AG08395 (cell line): Measurements from ENCODE around the gene ZFHX3.

Source experiments
- DNase-seq: peaks from one replicate; pipeline ENCODE4 v3.0.0; 2012; ENCODE audit warnings: mixed read lengths, low spot score

The ZFHX3 gene

DNA sequence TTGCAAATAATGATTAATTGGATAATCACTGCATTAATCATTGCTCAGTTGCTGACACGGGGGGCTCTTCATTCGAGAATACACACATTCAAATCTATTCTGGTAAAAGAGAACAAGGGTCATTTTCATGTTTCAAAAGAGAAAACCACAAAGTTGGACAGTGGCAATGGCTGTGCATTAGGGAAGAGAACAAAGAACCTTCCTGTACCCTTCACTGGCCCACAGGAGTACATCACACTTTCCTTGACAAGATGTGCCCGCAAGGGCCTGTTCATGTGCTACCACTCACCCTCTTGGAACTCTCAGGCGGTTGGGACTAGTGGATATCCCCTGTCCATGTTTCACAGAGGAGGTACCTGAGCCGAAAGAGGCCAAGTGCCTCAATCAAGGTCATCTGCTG, 223.2 kb downstream of the ZFHX3 start:
- DNase-seq, result no peak

GRCh38 chr16:72824027-72824426, 223.9 kb downstream of the ZFHX3 start:
- no peak for DNase-seq

DNA sequence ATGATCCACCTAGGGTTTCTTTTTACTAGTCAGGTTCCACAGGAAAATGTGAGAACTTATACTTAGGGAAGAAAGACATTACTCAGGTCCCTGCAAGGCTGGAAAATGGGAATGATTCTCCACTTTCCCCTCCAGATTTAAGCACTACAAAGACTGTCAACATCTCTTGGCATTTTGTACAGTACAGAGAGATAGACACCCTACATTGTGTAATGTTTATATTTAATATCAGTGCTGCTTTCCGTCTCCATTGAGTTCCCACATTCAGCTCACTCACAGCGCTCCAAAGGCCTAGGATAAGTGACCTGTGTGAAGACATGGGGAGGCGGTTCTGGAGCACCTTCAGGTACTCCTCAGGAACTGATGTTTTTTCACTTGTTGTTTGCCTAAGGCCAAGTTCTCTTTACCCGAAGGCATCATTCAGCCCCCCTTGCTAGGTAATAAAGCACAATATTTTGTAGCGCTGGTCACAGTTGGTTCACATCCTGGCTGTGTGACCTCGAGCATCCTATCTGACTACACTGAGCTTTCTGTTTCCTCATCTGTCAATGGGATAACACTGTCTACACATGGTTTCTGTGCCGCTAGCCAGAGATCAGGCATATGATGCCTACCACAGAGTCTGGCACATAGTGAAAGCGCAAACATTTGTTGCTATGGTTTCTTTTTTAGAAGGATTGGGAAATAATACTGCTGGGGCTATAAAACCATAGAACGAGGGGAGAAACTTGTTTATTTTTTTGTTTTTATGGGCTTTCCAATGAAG, 226.6 kb downstream of the ZFHX3 start:
- no peak for DNase-seq

GRCh38 chr16:72819345-72819744, 228.6 kb downstream of the ZFHX3 start:
- peak; percentile 56 for DNase-seq

DNA sequence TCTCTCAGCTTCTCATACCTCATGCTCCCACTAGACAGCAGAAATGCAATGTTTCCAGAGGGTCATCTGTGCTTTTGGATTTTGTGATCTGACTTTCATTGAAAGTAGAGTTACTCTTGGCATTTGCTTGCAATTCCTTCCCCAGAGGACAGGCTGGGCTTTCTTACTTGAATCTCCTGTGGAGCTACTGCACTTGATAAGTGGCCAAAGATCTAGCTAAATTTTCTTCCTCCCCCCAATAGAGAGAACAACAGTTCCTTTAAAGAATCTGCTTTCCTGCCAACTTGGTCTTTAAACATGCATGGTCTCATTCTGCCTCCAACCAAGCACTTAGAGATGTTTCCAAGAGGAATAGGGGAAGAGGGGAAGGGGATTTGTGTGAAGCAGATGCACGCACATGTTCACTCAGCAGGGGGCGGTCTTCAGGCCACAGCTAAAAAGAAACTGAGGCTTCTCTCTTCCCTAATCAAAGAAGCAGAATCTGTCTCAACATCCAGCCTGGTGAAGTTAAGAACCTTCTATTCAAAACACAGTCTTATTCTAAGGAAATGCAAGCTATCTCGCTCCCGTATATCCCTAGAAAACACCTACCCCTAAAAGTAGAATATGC, 229.6 kb downstream of the ZFHX3 start:
- DNase-seq, result no peak

DNA sequence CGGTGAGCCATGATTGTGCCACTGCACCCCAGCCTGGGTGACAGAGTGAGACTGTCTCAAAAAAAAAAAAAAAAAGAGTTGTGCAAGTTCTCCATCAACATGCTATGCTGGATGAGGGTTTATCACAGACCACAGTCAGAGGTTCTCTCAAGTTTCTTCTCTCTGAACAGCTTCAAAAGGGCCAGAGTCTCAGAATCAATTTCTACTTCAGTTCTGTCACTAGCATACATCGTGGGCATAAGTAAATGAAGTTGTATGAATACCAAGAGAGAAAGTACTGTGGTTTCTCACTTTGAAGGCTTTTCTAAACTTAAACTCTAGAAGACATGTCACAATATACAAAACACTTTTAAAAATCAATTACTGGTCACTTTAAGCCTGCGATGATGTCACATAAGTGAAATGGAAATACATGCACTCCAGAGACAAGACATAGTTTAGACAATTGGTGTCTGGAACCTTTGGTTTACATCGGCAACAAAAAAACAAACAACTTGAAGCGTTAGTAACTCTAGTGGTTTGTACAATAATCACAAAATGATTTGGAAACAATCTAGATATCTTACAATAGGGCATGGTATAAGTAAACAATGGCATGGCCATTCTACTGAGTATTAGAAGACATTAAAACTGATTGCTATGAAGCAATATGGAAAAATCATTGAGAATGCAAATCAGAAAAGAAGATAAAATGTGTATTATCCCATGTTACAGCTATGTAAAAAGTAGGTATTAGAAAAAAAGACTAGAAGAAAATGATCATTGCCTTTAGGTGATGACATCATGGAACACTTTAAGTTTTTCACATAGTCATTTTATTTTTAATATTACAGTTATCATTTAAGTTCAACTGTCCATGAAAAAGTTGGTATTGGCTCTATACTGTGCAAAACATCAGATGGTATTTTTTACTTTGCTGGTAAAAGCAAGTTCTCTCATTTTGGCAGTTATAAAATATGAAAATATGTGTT, 232.3 kb downstream of the ZFHX3 start:
- no peak for DNase-seq

DNA sequence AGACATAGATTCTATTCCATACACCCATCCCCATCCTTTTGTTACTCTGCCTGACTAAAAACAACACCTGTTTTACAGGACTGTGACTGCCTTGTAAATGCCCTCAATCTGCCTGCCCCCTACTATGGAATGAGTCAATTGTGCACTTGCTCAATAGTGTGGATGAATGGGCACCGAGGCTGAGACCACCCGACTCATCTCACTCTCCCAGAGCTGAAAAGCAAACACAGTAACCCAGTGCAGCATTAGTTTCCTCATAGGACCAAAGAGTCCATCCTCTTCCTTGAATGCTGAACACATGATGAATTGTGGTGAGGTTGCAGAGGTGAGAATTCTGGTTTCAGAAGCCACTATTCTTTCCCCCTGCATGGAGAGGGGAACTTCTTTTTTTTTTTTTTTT, 233.7 kb downstream of the ZFHX3 start:
- no peak for DNase-seq

GRCh38 chr16:72812672-72813071, 235.3 kb downstream of the ZFHX3 start:
- no peak for DNase-seq

- no peak for DNase-seq
Measured at GRCh38 chr16:72811876-72812275, 236.1 kb downstream of the ZFHX3 start.

GRCh38 chr16:72811188-72811720, 236.7 kb downstream of the ZFHX3 start:
- no peak for DNase-seq

GRCh38 chr16:72810480-72810879, 237.4 kb downstream of the ZFHX3 start:
- DNase-seq, result no peak

DNA sequence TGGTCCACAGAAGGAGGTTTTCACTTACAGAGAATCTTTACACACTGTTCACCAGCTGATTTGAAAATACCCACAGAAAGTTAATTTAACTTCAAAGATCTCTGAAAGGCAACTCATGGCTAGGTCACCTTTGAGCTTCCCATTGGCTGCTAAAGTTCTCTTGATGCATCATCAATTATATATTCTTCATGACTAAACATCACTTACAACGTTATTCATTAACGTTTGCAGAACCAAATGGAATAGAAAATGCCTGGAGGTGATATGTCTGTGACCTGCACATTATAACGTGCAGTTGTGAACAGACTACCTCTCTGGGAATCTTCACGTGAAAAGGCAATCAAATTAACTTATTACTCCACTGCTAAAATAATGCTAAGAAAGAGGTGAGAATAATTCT, 238.5 kb downstream of the ZFHX3 start:
- DNase-seq, result no peak

DNA sequence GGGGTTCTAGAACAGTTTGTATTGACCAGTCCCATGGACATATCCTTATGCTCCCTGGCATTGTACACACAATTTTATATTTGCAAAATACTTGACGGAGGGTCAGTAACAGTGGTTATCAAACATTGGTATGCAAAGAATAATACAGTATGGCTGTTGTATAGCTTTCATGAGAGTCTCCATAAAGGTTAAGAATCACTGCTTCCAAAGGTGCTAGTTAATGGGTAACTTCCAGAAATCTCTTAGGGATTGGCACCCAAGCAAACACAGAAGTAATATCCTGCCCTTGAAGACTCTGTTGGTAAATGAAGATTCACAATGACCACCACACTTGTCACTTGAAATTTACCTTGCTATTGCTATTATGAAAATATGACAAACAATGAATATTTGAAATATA, 239.2 kb downstream of the ZFHX3 start:
- no peak for DNase-seq

GRCh38 chr16:72807245-72807644, 240.7 kb downstream of the ZFHX3 start:
- DNase-seq, result no peak

GRCh38 chr16:72805486-72805885, 242.4 kb downstream of the ZFHX3 start:
- DNase-seq, result no peak

- no peak for DNase-seq
Measured at GRCh38 chr16:72800524-72801161, 247.3 kb downstream of the ZFHX3 start.

- no peak for DNase-seq
Measured at GRCh38 chr16:72798264-72798663, 249.7 kb downstream of the ZFHX3 start.

DNA sequence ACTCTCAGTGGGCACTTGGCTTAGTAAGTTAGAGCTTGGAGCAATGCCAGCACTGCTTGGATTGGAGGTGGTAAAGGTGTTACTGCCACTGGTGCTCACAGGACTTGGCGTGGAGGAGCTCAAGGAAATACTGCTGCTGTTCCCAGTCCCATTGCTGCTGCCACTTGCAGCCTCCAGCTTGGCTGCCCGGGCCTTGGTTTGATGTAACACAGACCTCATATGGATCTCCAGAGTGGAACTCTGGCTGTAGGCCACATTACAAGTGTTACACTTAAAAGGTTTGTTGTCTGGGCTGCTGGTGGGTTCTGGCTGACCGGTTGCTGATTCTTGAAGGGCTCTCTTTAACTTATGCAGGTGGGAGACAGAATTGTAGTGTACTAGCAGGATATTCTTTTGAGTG, 250.3 kb downstream of the ZFHX3 start:
- no peak for DNase-seq

DNA sequence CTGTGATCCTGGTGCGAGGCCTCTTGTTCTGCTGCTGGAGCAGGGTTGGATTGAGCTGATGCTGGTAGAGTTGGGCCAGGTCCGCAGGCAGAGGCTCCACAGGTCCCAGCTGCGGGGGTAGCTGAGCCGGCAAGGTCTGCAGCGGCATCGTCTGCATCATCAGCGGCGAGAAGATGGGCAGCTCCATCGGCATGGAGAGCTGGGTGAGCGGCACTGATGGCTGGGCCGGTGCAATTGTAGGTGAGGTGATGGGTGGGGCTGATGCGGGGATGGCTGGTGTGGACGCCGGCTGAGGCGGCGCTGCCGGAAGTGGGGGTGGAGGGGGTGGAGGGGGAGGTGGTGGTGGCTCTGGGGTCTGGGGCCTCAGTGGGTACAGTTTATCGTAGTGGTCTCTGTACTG, 251.7 kb downstream of the ZFHX3 start:
- no peak for DNase-seq

GRCh38 chr16:72794986-72795385, 252.9 kb downstream of the ZFHX3 start:
- no peak for DNase-seq

DNA sequence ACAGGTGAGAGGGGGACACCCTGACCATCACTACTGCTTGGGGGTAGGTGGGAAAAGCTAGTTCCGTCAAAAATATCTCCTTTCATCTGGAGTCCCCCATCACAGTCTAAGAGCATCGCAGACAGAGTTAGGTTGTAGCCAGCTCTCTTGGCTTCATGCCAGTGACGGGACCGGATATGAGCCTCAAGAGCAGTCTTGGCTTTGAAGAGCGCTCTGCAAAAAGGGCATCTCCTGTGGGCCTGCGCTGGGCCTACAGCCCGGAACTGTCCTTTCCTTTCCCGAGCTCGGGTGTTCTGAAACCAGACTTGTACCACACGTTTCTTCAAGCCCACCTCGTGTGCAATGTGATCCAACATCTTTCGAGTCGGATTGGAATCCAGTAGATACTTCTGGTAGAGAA, 253.6 kb downstream of the ZFHX3 start:
- no peak for DNase-seq

- DNase-seq, result no peak
Measured at GRCh38 chr16:72793716-72794115, 254.2 kb downstream of the ZFHX3 start.
